ENCODE results near the gene GTF2H2C. TPM values are rescaled to one million over a fixed set of nuclear protein-coding genes. Genes with fewer than 3 reads are reported as not detected.
"Not testable (repeated sequence)": the region's sequence is repeated elsewhere in the genome, so short reads cannot be mapped to it uniquely, and the experiment has no call there.

GTF2H2C gene
- total and polyA plus RNA-seq, 7 experiments from 2014 or later, result 17.3 to 52.2 (median 30.8) TPM

- no peak overlapping the region for H3K4me3 Mint-ChIP-seq
- Histone ChIP-seq H3K4me3 (ENCODE audit: low read length) (no peak overlapping the region), H3K9me3 (ENCODE audit: control insufficient read depth in 2 of 3, low read length in 3 of 3) (no peaks in the 10 kb centered on the region), H3K27me3 (ENCODE audit: control insufficient read depth in 2 of 2, insufficient read depth in 2 of 2, low read length in 2 of 2) (no peaks in the 10 kb centered on the region), H3K4me1 (ENCODE audit: control insufficient read depth in 2 of 2, insufficient read depth in 2 of 2, low read length in 2 of 2) (no peaks in the 10 kb centered on the region), H3K36me3 (ENCODE audit: control insufficient read depth in 2 of 3, insufficient read depth in 3 of 3, low read length in 3 of 3) (no peaks in the 10 kb centered on the region), H3K27ac (ENCODE audit: low read depth, low read length) (no peak overlapping the region)
- intact Hi-C loops (cut with micrococcal nuclease), result no loop called here
- ChIA-PET CTCF (no interaction called here), POLR2A (no interaction called here)
- no peaks in the 10 kb centered on the region for H3K9me3 Mint-ChIP-seq
- H3K4me1 Mint-ChIP-seq, result no peaks in the 10 kb centered on the region
- no peak for ATAC-seq
- no peak overlapping the region for H3K27ac Mint-ChIP-seq
- DNase-seq, result no peak
- H3K36me3 Mint-ChIP-seq, result no peaks in the 10 kb centered on the region
- H3K27me3 Mint-ChIP-seq, result peaks cover 5 to 19% (median 12%) of the 10 kb centered on the region in 5 donors
Measured at GRCh38 chr5:69531406-69531801, 28.6 kb upstream of the GTF2H2C start.

- H3K27ac Mint-ChIP-seq; H3K9me3 Mint-ChIP-seq; H3K9me3 ChIP-seq (ENCODE audit: control insufficient read depth in 2 of 3, low read length in 3 of 3); H3K4me1 Mint-ChIP-seq; ATAC-seq; CTCF ChIA-PET; H3K27ac ChIP-seq (ENCODE audit: low read depth, low read length); H3K4me3 Mint-ChIP-seq; H3K27me3 ChIP-seq (ENCODE audit: control insufficient read depth in 2 of 2, insufficient read depth in 2 of 2, low read length in 2 of 2); H3K4me3 ChIP-seq (ENCODE audit: low read length); DNase-seq; intact Hi-C loops (cut with micrococcal nuclease); H3K27me3 Mint-ChIP-seq; H3K36me3 ChIP-seq (ENCODE audit: control insufficient read depth in 2 of 3, insufficient read depth in 3 of 3, low read length in 3 of 3); POLR2A ChIA-PET; H3K36me3 Mint-ChIP-seq; H3K4me1 ChIP-seq (ENCODE audit: control insufficient read depth in 2 of 2, insufficient read depth in 2 of 2, low read length in 2 of 2): not testable (repeated sequence)
Measured at GRCh38 chr5:69537911-69538310, 22.1 kb upstream of the GTF2H2C start.

- H3K4me3 Mint-ChIP-seq; H3K4me1 ChIP-seq (ENCODE audit: control insufficient read depth in 2 of 2, insufficient read depth in 2 of 2, low read length in 2 of 2); H3K27me3 ChIP-seq (ENCODE audit: control insufficient read depth in 2 of 2, insufficient read depth in 2 of 2, low read length in 2 of 2); POLR2A ChIA-PET; H3K4me3 ChIP-seq (ENCODE audit: low read length); H3K4me1 Mint-ChIP-seq; DNase-seq; H3K27me3 Mint-ChIP-seq; H3K27ac ChIP-seq (ENCODE audit: low read depth, low read length); CTCF ChIA-PET; intact Hi-C loops (cut with micrococcal nuclease); H3K9me3 Mint-ChIP-seq; ATAC-seq; H3K27ac Mint-ChIP-seq; H3K9me3 ChIP-seq (ENCODE audit: control insufficient read depth in 2 of 3, low read length in 3 of 3); H3K36me3 ChIP-seq (ENCODE audit: control insufficient read depth in 2 of 3, insufficient read depth in 3 of 3, low read length in 3 of 3); H3K36me3 Mint-ChIP-seq: not testable (repeated sequence)
Measured at GRCh38 chr5:69538735-69539134, 21.3 kb upstream of the GTF2H2C start.

- CTCF ChIA-PET; H3K9me3 ChIP-seq (ENCODE audit: control insufficient read depth in 2 of 3, low read length in 3 of 3); DNase-seq; H3K27ac ChIP-seq (ENCODE audit: low read depth, low read length); intact Hi-C loops (cut with micrococcal nuclease); H3K4me1 Mint-ChIP-seq; H3K27me3 Mint-ChIP-seq; H3K27me3 ChIP-seq (ENCODE audit: control insufficient read depth in 2 of 2, insufficient read depth in 2 of 2, low read length in 2 of 2); H3K9me3 Mint-ChIP-seq; H3K4me3 Mint-ChIP-seq; H3K36me3 Mint-ChIP-seq; ATAC-seq; H3K4me1 ChIP-seq (ENCODE audit: control insufficient read depth in 2 of 2, insufficient read depth in 2 of 2, low read length in 2 of 2); POLR2A ChIA-PET; H3K36me3 ChIP-seq (ENCODE audit: control insufficient read depth in 2 of 3, insufficient read depth in 3 of 3, low read length in 3 of 3); H3K4me3 ChIP-seq (ENCODE audit: low read length); H3K27ac Mint-ChIP-seq: not testable (repeated sequence)
Measured at GRCh38 chr5:69541347-69541746, 18.6 kb upstream of the GTF2H2C start.

- H3K27me3 Mint-ChIP-seq; POLR2A ChIA-PET; H3K4me1 Mint-ChIP-seq; DNase-seq; H3K4me1 ChIP-seq (ENCODE audit: control insufficient read depth in 2 of 2, insufficient read depth in 2 of 2, low read length in 2 of 2); H3K4me3 ChIP-seq (ENCODE audit: low read length); H3K36me3 ChIP-seq (ENCODE audit: control insufficient read depth in 2 of 3, insufficient read depth in 3 of 3, low read length in 3 of 3); ATAC-seq; H3K27ac Mint-ChIP-seq; H3K27me3 ChIP-seq (ENCODE audit: control insufficient read depth in 2 of 2, insufficient read depth in 2 of 2, low read length in 2 of 2); CTCF ChIA-PET; H3K4me3 Mint-ChIP-seq; intact Hi-C loops (cut with micrococcal nuclease); H3K9me3 Mint-ChIP-seq; H3K27ac ChIP-seq (ENCODE audit: low read depth, low read length); H3K9me3 ChIP-seq (ENCODE audit: control insufficient read depth in 2 of 3, low read length in 3 of 3); H3K36me3 Mint-ChIP-seq: not testable (repeated sequence)
Measured at GRCh38 chr5:69542838-69543618, 17.0 kb upstream of the GTF2H2C start.

- H3K27me3 Mint-ChIP-seq; ATAC-seq; H3K27ac ChIP-seq (ENCODE audit: low read depth, low read length); H3K4me3 Mint-ChIP-seq; intact Hi-C loops (cut with micrococcal nuclease); H3K9me3 Mint-ChIP-seq; H3K27ac Mint-ChIP-seq; H3K4me1 ChIP-seq (ENCODE audit: control insufficient read depth in 2 of 2, insufficient read depth in 2 of 2, low read length in 2 of 2); CTCF ChIA-PET; H3K36me3 Mint-ChIP-seq; H3K4me3 ChIP-seq (ENCODE audit: low read length); H3K9me3 ChIP-seq (ENCODE audit: control insufficient read depth in 2 of 3, low read length in 3 of 3); DNase-seq; H3K4me1 Mint-ChIP-seq; H3K27me3 ChIP-seq (ENCODE audit: control insufficient read depth in 2 of 2, insufficient read depth in 2 of 2, low read length in 2 of 2); H3K36me3 ChIP-seq (ENCODE audit: control insufficient read depth in 2 of 3, insufficient read depth in 3 of 3, low read length in 3 of 3); POLR2A ChIA-PET: not testable (repeated sequence)
Measured at GRCh38 chr5:69544602-69545001, 15.4 kb upstream of the GTF2H2C start.

GRCh38 chr5:69560587-69561431 lies 818 bp downstream of the GTF2H2C start:
- H3K4me3 ChIP-seq (ENCODE audit: low read length), result peak overlapping the region; percentile 35
- POLR2A ChIA-PET; H3K4me1 ChIP-seq (ENCODE audit: control insufficient read depth in 2 of 2, insufficient read depth in 2 of 2, low read length in 2 of 2); H3K36me3 ChIP-seq (ENCODE audit: control insufficient read depth in 2 of 3, insufficient read depth in 3 of 3, low read length in 3 of 3); H3K36me3 Mint-ChIP-seq; H3K27me3 ChIP-seq (ENCODE audit: control insufficient read depth in 2 of 2, insufficient read depth in 2 of 2, low read length in 2 of 2); H3K27ac ChIP-seq (ENCODE audit: low read depth, low read length); CTCF ChIA-PET; H3K9me3 Mint-ChIP-seq; H3K9me3 ChIP-seq (ENCODE audit: control insufficient read depth in 2 of 3, low read length in 3 of 3); intact Hi-C loops (cut with micrococcal nuclease); DNase-seq; H3K4me1 Mint-ChIP-seq; ATAC-seq; H3K27ac Mint-ChIP-seq; H3K27me3 Mint-ChIP-seq: not testable (repeated sequence)
- H3K4me3 Mint-ChIP-seq, result peak overlapping the region in 7 of 10 donors; percentile 28 to 79 (median 61)

All from naive thymus-derived CD4-positive, alpha-beta T cell (primary cell).